NCI-H2196 treated with DMSO at 0.1 percent for 48 hours (cell line): ENCODE measurements around the gene ZNF367.
"Not testable (repeated sequence)": the region's sequence is repeated elsewhere in the genome, so short reads cannot be mapped to it uniquely, and the experiment has no call there.

ENCODE experiments used
- DNase-seq: peaks from one replicate; lab custom pipeline; 2025; ENCODE audit not compliant: unreplicated experiment; lab: John Stamatoyannopoulos, UW

ZNF367 gene

DNA sequence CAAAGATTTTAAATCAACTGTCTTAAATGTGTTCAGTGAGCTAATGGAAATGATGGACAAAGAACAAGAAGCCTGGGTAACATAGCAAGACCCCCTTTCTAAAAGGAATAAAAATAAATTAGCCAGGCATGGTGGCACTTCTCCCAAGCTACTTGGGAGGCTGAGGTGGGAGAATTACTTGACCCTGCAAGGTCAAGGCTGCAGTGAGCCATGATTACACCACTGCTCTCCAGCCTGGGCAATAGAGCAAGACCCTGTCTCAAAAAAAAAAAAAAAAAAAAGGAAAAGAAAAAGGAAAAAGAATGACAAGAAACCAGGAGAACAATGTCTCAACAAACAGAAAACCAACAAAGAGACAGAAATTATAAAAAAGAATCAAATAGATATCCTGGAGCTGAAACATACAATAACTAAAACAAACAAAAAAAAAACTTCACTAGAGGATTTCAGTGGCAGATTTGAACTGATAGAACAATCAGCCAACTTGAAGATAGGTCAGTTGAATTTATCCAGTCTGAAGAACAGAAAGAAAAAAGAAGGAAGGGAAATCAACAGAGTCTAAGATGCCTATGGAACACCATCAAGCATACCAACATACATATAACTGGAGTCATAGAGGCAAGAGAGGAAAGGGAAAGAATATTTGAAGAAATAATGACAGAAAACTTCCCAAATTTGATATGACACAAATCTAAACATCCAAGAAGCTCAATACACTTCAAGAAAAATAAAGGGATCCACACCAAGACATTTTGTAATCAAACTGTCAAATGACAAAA is 17.8 kb downstream of the ZNF367 start:
- DNase-seq: no peak

GRCh38 chr9:96399325-96399633 is 18.9 kb downstream of the ZNF367 start:
- no peak for DNase-seq

DNA sequence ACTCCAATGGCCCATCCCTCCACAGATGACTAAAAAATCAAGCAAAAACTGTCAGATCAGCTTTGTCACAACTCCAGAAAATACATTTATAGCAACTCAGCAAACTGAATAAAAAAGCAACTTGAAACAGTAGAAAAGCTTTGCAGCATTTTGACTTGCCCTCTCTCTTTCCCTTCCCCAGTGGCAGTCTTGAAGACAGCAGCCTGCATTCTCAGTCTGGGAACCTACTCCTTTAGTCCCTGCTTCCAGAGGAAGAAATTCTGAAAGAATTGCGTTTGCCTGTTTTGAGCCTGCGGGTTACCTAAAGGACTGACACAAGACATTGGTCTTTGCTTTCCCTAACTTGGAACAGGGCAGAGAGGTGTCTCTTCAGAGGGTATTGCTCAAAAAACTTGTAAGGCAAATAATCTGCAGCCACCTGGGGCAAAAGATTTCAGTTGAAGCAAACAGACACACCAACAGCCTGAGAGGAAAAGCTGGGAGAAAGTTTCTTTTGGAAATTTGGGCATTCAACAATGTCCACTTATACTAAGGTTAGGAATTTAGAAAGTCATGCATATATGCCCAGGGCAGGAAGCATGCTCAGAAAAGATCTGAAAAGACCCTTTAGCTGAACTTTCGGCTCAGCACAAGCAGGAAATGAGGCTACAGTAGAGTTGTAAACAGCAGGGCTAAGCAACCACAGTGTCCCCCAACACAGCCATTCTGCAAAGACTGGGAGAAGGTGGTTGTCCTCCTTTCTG is 19.4 kb downstream of the ZNF367 start:
- no peak for DNase-seq

GRCh38 chr9:96395964-96396363 is 22.2 kb downstream of the ZNF367 start:
- no peak for DNase-seq

- no peak for DNase-seq
These were observed 23.2 kb downstream of the ZNF367 start for GRCh38 chr9:96394832-96395496.

- DNase-seq: no peak
These were observed 25.9 kb downstream of the ZNF367 start for GRCh38 chr9:96392263-96392662.

GRCh38 chr9:96391021-96391765 is 27.0 kb downstream of the ZNF367 start:
- no peak for DNase-seq

DNA sequence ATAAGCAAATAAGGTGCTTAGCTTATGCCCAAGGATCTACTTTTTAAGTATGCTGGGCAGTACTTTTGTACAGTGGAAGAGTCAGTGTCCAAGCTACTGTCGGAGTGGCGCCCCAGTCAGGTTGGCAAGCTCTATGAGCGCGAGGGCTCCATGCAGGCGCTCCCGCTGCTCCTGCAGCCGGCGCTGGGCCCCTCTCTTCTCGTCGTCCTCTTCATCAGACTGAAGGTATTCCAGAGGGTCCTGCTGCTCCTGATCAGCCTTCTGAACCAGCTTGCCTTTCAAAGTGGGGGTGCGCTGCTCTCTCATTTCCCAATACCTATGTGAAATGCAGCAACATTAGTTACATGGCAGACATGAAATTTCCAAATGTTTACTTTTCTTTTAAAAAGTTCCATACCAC is 30.0 kb downstream of the ZNF367 start:
- no peak for DNase-seq

GRCh38 chr9:96386157-96386556 is 32.0 kb downstream of the ZNF367 start:
- DNase-seq: no peak

DNA sequence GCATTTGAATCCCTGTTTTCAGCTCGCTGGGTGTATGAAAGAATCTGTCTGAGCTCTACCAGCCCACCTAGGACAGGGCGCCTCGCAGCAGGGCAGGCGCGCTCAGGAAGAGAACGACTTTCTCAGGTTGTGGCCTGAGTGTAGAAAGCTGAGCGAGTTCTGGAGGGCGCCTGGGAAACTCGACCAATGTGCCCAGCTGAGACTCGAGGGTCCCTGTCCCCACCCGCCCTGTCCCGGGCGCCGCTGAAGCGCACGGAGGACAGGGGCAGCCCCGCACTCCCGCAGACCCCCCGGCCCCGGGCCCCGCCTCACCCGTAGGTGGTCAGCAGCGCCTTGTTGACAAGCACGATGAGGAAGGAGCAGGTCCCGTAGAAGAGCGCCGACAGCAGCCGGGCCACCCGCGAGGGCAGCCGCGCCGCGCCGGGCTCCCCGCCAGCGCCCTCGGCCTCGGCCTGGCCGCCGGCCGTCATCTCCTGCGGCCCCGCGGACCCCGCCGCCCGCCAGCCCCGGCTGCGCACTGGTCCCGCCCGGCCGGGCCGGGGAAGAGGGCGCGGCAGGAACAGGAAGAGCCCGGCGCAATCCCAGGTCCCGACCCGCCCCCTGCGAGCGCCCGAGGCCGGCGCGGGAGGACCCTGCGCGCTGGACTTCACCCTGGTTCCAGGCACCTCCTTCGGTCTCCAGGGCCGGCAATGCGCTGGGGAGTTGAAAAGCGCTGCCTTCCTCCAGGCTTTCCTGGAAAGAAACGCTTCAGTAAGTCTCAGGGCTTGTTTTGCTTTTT is 34.8 kb downstream of the ZNF367 start, which contains the start of gene SLC35D2:
SLC35D2 (minus strand) TSS at position 547 of the 778 bp plus-strand sequence; CDS start at position 470, 77 bp downstream.
- DNase-seq: no peak

GRCh38 chr9:96382839-96383164 is 35.4 kb downstream of the ZNF367 start:
- DNase-seq: no peak

DNA sequence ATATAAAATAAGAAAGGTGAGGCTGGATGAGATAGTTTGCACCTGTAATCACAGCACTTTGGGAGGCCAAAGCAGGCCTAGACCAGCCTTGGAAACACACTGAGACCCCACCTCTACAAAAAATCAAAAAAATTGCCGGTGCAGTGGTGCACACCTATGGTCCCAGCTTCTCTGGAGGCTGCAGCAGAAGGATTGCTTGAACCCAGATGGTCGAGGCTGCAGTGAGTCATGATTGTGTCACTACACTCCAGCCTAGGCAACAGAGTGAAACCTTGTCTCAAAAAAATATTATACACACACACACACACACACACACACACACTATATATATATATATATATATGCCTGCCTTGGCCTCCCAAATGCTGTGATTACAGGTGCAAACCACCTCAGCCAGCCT is 36.0 kb downstream of the ZNF367 start:
- DNase-seq: no peak

DNA sequence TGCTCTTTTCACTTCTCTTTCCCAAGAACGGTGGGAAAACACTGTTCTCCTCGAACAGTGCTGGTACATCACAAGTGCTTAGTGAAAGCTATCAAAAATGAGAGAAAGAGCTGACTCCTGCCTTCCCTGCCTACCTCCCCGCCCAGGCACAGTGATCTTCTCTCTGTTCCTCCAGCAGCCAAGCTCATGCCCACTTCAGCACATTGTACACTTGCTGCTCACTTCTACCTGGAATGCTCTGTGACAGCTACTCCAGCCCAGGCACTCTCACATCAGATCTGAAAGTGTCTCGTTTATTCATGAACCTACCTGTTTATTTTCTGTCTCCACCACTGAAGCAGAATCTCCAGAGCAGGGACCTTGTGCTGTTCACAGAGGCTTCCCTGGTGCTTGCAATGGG is 36.5 kb downstream of the ZNF367 start:
- no peak for DNase-seq

DNA sequence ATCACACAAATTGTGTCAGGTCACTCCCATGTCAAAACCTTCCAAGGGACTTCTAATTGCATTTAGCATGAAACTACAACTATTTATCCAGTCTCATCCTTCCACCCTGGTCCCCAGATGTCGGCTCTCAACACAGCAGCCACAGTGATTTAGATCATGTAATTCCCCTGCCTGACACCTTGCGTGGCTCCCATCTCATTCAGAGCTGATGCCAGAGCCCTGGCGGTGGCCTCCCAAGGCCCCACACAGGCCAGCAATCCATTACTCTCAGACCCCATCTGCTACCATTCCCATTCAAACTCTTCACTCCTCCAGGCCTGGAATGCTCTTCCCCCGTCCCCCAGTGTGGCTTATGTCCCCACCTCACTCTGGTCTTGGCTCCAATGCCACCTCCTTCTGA is 37.0 kb downstream of the ZNF367 start:
- no peak for DNase-seq

GRCh38 chr9:96379461-96379860 is 38.7 kb downstream of the ZNF367 start:
- DNase-seq: no peak

DNA sequence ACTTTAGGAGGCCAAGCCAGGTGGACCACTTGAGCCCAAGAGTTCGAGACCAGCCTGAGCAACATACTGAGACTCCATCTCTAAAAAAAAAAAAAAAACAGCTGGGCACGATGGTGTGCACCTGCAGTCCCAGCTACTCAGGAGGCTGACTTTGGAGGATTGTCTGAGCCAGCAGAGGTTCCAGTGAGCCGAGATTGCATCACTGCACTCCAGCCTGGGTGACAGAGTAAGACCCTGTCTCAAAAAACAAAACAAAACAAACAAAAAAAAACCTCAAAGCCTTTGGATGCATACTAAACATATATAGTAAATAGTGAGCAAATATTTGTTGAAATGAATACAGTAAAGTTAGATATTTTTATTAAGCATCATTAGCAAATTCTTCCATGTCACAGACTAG is 40.0 kb downstream of the ZNF367 start:
- no peak for DNase-seq

DNA sequence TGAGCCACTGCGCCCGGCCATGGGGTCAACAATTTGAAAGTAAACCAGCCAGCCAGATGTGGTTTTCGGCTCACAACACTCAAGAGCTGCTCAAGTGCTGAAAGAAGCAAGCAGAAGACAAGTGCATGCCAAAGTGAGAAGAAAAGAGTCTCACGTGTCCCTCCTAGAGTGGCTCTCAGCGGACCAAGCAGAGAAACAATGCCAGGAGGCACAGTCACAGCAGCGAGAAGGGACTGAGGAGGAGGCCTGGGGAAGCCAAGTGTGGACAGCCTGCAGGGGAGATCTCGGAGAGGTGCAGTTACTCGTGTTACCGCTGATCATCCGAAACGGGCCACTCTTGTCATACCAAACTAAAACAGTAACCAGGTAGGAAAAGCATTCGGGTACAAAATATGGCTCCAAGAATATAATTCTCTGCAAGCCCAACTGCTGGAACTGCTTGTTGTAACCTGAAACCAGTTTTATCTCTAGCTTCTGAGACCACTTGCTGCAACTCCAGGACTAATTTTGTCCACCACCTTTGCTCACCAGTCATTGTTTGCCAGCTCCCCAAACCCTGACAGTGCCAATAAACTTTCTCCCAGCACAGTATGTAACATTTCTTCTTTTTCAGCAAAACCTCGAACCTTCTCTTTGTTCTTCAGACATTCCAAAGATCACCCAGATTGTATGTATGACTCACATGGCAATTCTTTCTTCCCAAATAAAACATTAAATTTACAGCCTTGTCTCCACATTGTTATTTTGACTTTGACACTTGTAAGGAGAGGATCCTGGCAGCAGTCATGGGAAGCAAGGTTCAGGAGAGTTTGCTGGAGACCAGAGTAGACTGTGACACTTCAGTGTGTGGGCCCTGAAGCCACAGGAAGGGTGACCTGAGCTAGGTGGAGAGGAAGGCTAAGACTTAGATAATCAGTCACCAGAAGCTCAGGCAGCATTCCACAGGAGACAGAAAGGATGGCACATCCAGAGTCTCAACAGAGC is 41.0 kb downstream of the ZNF367 start:
- DNase-seq: peak; percentile 25

DNA sequence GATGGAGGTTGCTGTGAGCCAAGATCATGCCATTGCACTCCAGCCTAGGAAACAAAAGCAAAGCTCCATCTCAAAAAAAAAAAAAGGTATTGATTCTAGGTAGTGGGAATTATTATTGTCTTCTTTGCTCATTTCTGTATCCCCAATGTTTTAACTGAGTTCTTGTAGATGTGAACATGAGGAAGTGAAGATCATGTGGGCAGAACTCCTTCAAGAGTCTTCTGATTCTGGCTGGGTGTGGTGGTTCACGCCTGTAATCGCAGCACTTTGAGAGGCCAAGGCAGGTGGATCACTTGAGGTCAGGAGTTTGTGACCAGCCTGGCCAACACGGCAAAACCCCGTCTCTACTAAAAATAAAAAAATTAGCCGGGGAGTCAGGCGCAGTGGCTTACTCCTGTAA is 42.7 kb downstream of the ZNF367 start:
- not testable (repeated sequence) for DNase-seq

- no peak for DNase-seq
These were observed 50.2 kb downstream of the ZNF367 start for GRCh38 chr9:96367943-96368342.
